ENCODE data around the gene PRKCA.

Gene PRKCA

DNA sequence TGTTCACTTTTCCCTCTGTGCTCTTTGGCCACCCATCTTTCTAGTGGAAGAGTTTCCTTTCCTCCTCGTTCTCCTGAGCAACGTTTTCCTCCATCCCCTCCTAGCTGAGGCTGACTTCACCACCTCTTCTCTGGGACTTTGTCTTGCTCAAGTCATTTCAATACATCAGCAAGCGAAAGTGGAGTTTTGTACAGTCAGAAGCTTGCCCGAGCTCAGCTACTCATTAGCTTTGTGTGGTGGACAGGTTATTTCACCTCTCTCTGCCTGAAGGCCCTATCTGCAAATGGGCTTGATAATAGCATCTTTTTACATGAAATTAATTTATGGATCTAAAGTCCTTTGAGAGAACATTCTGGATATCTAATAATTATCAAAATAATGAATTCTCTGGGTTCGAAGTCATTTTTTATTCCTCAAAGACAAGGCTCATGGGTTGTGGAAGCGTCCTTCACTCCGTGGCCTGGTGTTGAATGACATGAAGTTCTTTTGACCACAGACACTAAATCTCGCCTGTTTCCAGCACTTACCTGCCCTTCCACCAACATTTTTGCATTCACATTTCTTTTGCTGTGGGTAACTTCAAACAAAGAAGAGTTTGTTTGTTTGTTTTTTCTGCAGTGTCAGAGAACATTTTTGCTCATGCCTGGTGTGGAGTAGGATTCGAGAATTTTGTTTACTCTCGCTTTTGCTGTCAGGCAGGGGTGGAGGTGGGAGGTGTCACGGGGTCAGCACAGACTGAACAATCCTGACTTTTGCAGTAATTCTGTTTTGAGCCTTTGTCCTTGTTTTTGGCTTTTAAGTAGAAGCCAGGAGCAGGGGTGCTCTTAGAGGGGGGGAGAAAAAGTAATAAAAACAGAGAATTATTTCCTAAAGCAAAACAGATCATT, 377.5 kb downstream of the PRKCA start:
- no peak for TF ChIP-seq CTCF (IDR thresholded peaks at IDR 0.05; ENCODE audit: extremely low read depth, missing control alignments)
- DNase-seq (ENCODE audit: low spot score), result no peak

DNA sequence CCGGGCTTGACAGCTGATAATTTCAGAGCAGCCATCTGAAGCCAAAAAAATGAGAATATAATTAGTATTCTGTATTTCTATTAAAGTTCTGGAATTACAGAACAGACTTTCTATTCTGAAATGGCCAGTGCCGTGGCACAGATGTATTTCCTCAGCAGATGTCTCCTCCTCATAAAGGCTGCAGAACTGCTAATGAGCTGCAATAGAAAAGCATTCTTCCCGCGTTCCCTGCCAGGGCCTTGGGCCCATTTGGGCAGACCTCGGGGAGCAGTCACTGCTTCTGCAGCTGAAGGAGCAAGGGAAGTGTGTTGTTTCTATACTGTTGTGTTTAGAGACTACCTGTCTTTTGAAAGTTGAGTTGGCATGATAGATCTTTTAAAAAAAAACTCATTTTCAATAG, 379.9 kb downstream of the PRKCA start:
- DNase-seq (ENCODE audit: low spot score), result no peak
- TF ChIP-seq CTCF (IDR thresholded peaks at IDR 0.05; ENCODE audit: extremely low read depth, missing control alignments), result no peak

DNA sequence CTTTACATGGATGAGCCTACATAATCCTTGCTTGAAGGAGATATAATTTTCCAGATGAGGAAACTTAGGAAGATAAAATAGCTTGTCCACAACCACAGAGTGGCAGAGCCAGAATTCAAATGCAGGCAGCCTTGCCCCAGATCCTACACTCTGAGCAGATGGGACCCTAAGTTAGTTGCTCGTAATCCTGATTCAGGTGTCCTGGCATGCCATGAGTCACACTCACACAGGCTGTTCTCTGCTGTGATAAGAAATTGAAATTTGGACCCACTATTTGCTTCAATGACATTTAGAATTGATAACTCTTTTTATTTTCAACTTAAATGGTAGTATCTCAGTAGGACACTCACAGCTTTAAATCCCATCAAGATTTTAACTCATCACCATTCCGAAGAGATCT, 381.8 kb downstream of the PRKCA start:
- no peak for TF ChIP-seq CTCF (IDR thresholded peaks at IDR 0.05; ENCODE audit: extremely low read depth, missing control alignments)
- no peak for DNase-seq (ENCODE audit: low spot score)

DNA sequence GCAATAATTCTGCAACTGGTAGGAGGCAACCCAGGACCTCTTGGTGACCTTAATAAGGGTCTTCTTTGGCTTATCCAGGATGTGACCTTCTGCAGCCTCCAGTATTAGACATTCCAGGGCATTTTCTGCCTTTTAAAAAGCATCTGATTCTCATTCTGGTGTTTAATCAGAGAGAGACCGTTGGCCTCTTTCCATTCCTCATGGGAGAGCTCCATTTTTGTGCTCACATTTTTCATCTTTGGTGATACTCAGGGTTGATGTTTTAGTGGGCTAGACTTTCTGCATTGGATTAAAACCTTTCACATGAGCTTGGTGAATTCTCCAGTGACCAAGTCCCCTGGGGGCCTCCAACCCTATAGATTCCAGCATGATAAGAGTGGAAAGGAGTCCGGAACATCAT, 382.3 kb downstream of the PRKCA start:
- DNase-seq (ENCODE audit: low spot score), result no peak
- no peak for TF ChIP-seq CTCF (IDR thresholded peaks at IDR 0.05; ENCODE audit: extremely low read depth, missing control alignments)

- no peak for TF ChIP-seq CTCF (IDR thresholded peaks at IDR 0.05; ENCODE audit: extremely low read depth, missing control alignments)
- no peak for DNase-seq (ENCODE audit: low spot score)
Observed at GRCh38 chr17:66686601-66687000, 384.2 kb downstream of the PRKCA start.

DNA sequence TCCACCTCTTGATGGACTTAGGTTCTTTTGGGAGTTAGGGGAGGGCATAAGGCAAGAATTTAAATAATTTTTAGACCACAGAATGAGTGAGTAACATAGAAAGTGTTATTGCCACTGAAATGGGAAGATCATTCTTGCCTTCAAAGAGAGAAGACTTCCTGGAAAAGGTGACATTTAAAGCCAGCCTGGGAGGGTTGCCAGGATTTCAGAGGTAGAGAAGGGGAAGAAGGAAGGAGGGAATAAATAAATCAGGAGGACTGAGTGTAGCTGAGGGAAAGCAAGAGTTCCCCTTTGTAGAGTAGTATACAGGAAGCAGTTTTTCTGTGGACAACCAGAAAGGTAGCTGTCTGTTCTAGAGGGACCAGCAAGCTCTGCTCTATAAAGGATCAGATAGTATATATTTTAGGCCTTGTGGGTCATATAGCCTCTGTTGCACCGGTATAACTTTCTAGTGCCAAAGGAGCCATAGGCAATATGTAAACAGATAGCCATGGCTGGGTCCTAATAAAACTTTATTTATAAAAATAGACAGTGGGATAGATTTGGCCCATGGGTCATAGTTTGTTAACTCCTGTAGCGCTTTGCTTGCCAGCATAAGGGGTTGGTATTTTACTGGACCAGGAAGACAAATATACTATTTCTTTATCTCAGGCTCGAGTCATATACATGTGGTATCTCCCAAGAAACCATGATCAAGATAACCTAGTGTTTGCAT, 385.3 kb downstream of the PRKCA start:
- no peak for DNase-seq (ENCODE audit: low spot score)
- TF ChIP-seq CTCF (IDR thresholded peaks at IDR 0.05; ENCODE audit: extremely low read depth, missing control alignments), result no peak

DNA sequence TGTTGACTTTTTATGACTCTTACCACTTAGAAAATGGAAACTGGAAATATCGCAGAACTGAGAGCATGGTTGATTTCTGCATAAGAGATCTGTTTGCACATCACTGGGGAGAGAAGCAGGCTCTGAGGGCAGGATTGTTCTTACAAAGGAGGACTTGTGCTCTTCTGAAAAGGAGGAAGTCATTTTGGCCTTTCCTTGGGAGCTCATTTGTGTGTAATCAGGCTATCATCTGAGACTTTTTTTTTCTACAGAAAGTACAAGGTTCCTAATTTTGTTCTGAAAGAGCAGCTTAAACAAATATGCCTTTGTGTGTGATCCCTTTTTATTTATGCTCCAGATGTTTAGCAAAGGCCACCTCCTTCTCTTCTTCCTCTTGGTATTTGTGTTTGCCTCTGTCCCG, 386.8 kb downstream of the PRKCA start:
- no peak for TF ChIP-seq CTCF (IDR thresholded peaks at IDR 0.05; ENCODE audit: extremely low read depth, missing control alignments)
- no peak for DNase-seq (ENCODE audit: low spot score)

Measured in GM20000 (cell line).